Hepatocyte (in vitro differentiated cells): ENCODE data around the gene IL31. TPM values are rescaled to one million over a fixed set of nuclear protein-coding genes. Genes with fewer than 3 reads are reported as not detected.

Source experiments
- DNase-seq: peaks from one replicate; pipeline ENCODE4 v3.0.0-alpha.2; 2016; ENCODE audit warnings: low spot score
- H2AFZ ChIP-seq: fragments of 200-600 bp; sonication (generic); 2 replicates; pipeline ENCODE4 v1.6.0; 2016; ENCODE audit warnings: antibody characterized with exemption, mild to moderate bottlenecking
- H3K27ac ChIP-seq: fragments of 200-600 bp; sonication (generic); 2 replicates; pipeline ENCODE4 v1.5.1; 2016; ENCODE audit warnings: mild to moderate bottlenecking
- H3K27me3 ChIP-seq: fragments of 200-600 bp; sonication (generic); 2 replicates; pipeline ENCODE4 v1.6.1; 2016
- H3K36me3 ChIP-seq: fragments of 200-600 bp; sonication (generic); replicated peaks from 2 replicates; pipeline ENCODE4 v1.5.1; 2016; ENCODE audit warnings: low read depth; ENCODE audit not compliant: insufficient read depth
- H3K4me1 ChIP-seq: fragments of 200-600 bp; sonication (generic); 2 replicates; pipeline ENCODE4 v1.5.1; 2016; ENCODE audit warnings: mild to moderate bottlenecking, moderate library complexity; ENCODE audit not compliant: insufficient read depth
- H3K4me2 ChIP-seq: fragments of 200-600 bp; sonication (generic); 2 replicates; pipeline ENCODE4 v1.6.0; 2016
- H3K4me3 ChIP-seq: fragments of 200-600 bp; sonication (generic); 2 replicates; pipeline ENCODE4 v1.5.1; 2016; ENCODE audit warnings: mild to moderate bottlenecking
- H3K79me2 ChIP-seq: fragments of 200-600 bp; sonication (generic); 2 replicates; pipeline ENCODE4 v1.6.0; 2017; ENCODE audit warnings: mild to moderate bottlenecking
- H3K9me2 ChIP-seq: fragments of 200-600 bp; sonication (generic); replicated peaks from 2 replicates; pipeline ENCODE4 v1.6.0; 2017; ENCODE audit warnings: mild to moderate bottlenecking; ENCODE audit not compliant: insufficient read depth
- H3K9me3 ChIP-seq: fragments of 200-600 bp; sonication (generic); 2 replicates; pipeline ENCODE4 v1.5.1; 2016; ENCODE audit warnings: low read depth, mild to moderate bottlenecking
- H4K20me1 ChIP-seq: fragments of 200-600 bp; sonication (generic); 2 replicates; pipeline ENCODE4 v1.6.0; 2016; ENCODE audit warnings: mild to moderate bottlenecking; ENCODE audit not compliant: insufficient read depth, poor library complexity, severe bottlenecking
- EZH2 ChIP-seq: fragments of 200-600 bp; sonication (generic); IDR thresholded peaks from 2 replicates; pipeline ENCODE4 v1.6.1; 2016; ENCODE audit warnings: antibody characterized with exemption, mild to moderate bottlenecking, borderline replicate concordance
- EZH2phosphoT487 ChIP-seq: fragments of 200-600 bp; sonication (generic); IDR thresholded peaks from one replicate; pipeline ENCODE4 v1.6.1; 2018; ENCODE audit warnings: antibody characterized with exemption, mild to moderate bottlenecking, low read depth, moderate library complexity; ENCODE audit not compliant: unreplicated experiment, severe bottlenecking
- WGBS: methylation state at CpG from one replicate; pipeline ENCODE4 v1.1.6; 2016; ENCODE audit warnings: low lambda C conversion rate; ENCODE audit errors: missing lambda C conversion rate; 5-methylcytosine and 5-hydroxymethylcytosine counted together
- polyA plus RNA-seq: library from polyadenylated mRNA; unstranded; fragments of >200 nt; fragmentation: Nextera tagmentation; extraction: Ambion mirVana; gene quantifications from 2 replicates; pipeline ENCODE4 v1.2.1, GENCODE V29; 2016
- total RNA-seq: library from RNA; depleted of rRNA; stranded (reverse); fragments of >200 nt; gene quantifications from 2 replicates; pipeline ENCODE4 v1.2.3, GENCODE V29; 2014
- TF ChIP-seq, protein P1 (sequence below): fragments of 200-600 bp; sonication (generic); IDR thresholded peaks from 2 replicates; pipeline ENCODE4 v1.5.1; 2016; ENCODE audit warnings: antibody characterized with exemption, mild to moderate bottlenecking; ENCODE audit not compliant: poor library complexity

Gene IL31
- total and polyA plus RNA-seq, 2 experiments from 2014 or later = not detected

DNA sequence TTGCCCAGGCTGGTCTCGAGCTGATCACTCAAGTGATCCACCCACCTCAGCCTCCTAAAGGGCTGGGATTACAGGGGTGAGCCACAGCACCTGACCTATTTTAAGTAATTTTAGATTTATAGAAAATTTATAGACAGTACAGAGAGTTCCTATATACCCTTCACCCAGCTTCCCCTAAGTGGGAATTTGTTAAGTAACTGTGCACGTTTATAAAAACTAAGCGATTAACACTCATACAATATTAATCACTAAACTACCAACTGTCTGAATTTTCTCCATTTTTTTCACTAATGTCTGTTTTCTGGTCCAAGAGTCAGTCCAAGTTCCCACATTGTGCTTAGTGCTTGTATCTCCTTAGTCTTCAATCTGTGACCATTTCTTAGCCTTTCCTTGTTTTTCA is 5.5 kb downstream of the IL31 start:
- TF ChIP-seq, protein P1, sequence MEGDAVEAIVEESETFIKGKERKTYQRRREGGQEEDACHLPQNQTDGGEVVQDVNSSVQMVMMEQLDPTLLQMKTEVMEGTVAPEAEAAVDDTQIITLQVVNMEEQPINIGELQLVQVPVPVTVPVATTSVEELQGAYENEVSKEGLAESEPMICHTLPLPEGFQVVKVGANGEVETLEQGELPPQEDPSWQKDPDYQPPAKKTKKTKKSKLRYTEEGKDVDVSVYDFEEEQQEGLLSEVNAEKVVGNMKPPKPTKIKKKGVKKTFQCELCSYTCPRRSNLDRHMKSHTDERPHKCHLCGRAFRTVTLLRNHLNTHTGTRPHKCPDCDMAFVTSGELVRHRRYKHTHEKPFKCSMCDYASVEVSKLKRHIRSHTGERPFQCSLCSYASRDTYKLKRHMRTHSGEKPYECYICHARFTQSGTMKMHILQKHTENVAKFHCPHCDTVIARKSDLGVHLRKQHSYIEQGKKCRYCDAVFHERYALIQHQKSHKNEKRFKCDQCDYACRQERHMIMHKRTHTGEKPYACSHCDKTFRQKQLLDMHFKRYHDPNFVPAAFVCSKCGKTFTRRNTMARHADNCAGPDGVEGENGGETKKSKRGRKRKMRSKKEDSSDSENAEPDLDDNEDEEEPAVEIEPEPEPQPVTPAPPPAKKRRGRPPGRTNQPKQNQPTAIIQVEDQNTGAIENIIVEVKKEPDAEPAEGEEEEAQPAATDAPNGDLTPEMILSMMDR = no peak
- TF ChIP-seq EZH2 (no peak), EZH2phosphoT487 (no peak)
- Histone ChIP-seq H3K27me3 (no peaks in the 10 kb centered on the region), H3K27ac (no peak overlapping the region), H3K4me2 (no peak overlapping the region), H2AFZ (no peak overlapping the region), H3K9me3 (no peaks in the 10 kb centered on the region), H3K4me1 (no peaks in the 10 kb centered on the region), H3K79me2 (no peaks in the 10 kb centered on the region), H3K9me2 (no peaks in the 10 kb centered on the region), H3K36me3 (no peaks in the 10 kb centered on the region), H4K20me1 (no peaks in the 10 kb centered on the region), H3K4me3 (no peak overlapping the region)
- no peak for DNase-seq
- 96% methylated on average over 3 of the region's 3 CpGs for WGBS

DNA sequence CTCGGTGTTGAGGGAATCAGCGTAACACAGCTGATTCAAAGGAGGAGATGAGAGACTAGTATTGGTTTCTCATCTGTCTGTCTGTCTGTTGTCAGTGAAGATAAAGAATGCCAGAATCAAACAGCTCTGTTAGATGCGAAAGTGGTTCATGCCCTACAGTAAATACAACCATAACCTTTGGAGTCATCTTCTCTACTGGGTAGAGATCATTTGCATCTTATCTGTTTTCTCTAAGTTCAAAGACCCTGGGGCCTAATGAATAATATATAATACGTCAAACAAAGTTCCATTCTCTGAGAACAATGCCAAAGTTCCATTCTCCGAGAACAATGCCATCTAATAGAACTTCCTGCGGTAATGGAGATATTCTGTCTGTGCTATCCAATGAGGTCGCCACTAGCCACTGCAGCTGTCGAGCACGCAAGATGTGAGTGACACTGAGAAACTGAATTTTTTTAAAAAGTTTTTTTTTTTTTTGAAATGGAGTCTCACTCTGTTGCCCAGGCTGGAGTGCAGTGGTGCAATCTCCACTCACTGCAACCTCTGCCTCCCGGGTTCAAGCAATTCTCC is 6.6 kb downstream of the IL31 start:
- H3K9me2 ChIP-seq = no peaks in the 10 kb centered on the region
- no peaks in the 10 kb centered on the region for H4K20me1 ChIP-seq
- no peak overlapping the region for H3K4me3 ChIP-seq
- no peaks in the 10 kb centered on the region for H3K4me1 ChIP-seq
- H2AFZ ChIP-seq = no peak overlapping the region
- no peak for DNase-seq
- no peak overlapping the region for H3K27ac ChIP-seq
- no peaks in the 10 kb centered on the region for H3K9me3 ChIP-seq
- no peak overlapping the region for H3K4me2 ChIP-seq
- 87% methylated on average over 10 of the region's 10 CpGs for WGBS
- H3K79me2 ChIP-seq = no peaks in the 10 kb centered on the region
- H3K27me3 ChIP-seq = no peaks in the 10 kb centered on the region
- no peaks in the 10 kb centered on the region for H3K36me3 ChIP-seq
- TF ChIP-seq EZH2 (no peak), EZH2phosphoT487 (no peak)
- TF ChIP-seq, protein P1 = no peak

DNA sequence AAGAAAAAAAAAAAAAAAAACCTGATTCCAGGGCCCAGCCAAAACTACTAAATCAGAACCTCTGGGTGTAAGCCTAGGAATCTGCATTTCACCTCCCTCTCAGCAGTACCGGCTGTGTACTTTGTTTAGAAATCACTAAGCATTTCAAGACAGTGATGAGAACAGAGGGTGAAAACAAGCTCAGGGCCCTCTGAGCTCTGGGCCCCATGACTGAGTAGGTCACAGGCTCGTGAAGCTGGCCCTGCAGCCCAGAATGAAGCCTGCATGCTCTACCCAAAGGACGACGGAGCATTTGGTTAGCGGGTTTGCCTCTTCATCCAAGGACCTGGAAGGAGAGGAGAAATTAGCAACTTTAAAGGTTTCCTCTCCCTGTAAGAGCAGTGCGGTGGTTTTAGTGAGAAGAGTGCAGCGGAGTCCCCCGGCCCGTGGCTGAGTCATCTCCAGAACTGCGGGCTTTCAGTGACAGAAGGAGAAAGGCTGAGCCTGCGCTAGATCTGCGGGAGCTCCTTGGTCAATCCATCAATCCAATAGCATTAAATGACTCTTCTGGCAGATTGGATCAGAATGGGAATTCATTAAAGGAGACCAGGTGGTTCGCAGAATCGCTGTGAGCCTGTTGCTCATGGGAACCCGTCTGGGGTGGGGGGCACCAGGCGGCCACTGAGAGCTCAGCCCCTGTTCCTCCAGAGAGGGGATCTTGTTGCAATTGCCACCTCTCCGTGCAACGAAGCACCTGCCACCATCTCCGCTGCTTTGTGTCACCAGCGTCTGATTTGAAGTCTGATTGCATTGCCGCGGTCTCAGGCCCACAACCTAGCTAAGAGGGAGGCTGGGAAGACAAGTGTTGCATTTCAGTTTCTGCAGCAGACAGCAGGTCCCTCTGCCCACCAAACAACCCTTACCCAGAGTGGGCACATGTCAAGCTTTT is 7.3 kb downstream of the IL31 start:
- no peak overlapping the region for H3K27ac ChIP-seq

More for the DNA sequence above, 7.3 kb downstream of the IL31 start:
- no peaks in the 10 kb centered on the region for H3K79me2 ChIP-seq
- H3K4me1 ChIP-seq = no peaks in the 10 kb centered on the region
- no peak overlapping the region for H3K4me3 ChIP-seq
- no peak overlapping the region for H2AFZ ChIP-seq
- 81% methylated on average over 22 of the region's 22 CpGs for WGBS
- no peaks in the 10 kb centered on the region for H4K20me1 ChIP-seq
- no peak overlapping the region for H3K4me2 ChIP-seq
- H3K9me3 ChIP-seq = no peaks in the 10 kb centered on the region
- TF ChIP-seq EZH2phosphoT487 (no peak), EZH2 (no peak)
- TF ChIP-seq, protein P1 = no peak
- no peaks in the 10 kb centered on the region for H3K9me2 ChIP-seq
- H3K36me3 ChIP-seq = no peaks in the 10 kb centered on the region
- no peaks in the 10 kb centered on the region for H3K27me3 ChIP-seq
- no peak for DNase-seq
